Liver (tissue), 9 donors: ENCODE results near the gene BPHL. TPM values are rescaled to one million over a fixed set of nuclear protein-coding genes. Genes with fewer than 3 reads are reported as not detected.

Experiments
- DNase-seq: peaks from one replicate; pipeline ENCODE4 v3.0.0-alpha.2; 2017; ENCODE audit warnings: low spot score
- H3K27ac ChIP-seq, 2 donors: one replicate each; pipeline ENCODE4 v1.7.0; 2013; ENCODE audit warnings: inconsistent platforms in 2 of 2, low read length in 2 of 2, control low read depth in 1 of 2, low read depth in 1 of 2, mild to moderate bottlenecking in 1 of 2
- H3K27me3 ChIP-seq, 4 donors: one replicate each; pipeline versions ENCODE4 v1.6.1 to v1.7.0; 2013; ENCODE audit warnings: low read length in 3 of 4, inconsistent platforms in 1 of 4, mild to moderate bottlenecking in 1 of 4, moderate library complexity in 1 of 4; ENCODE audit not compliant: control insufficient read depth in 4 of 4, insufficient read depth in 4 of 4
- H3K36me3 ChIP-seq, 4 donors: one replicate each; pipeline versions ENCODE4 v1.6.1 to v1.7.0; 2013; ENCODE audit warnings: low read length in 3 of 4, mild to moderate bottlenecking in 3 of 4, low read depth in 1 of 4, moderate library complexity in 1 of 4; ENCODE audit not compliant: control insufficient read depth in 4 of 4, insufficient read depth in 3 of 4
- H3K4me1 ChIP-seq, 4 donors: one replicate each; pipeline versions ENCODE4 v1.6.1 to v1.7.0; 2013; ENCODE audit warnings: low read length in 3 of 4, mild to moderate bottlenecking in 3 of 4, moderate library complexity in 1 of 4; ENCODE audit not compliant: control insufficient read depth in 4 of 4, insufficient read depth in 4 of 4
- H3K4me3 ChIP-seq, 3 donors: one replicate each; pipeline versions ENCODE4 v1.6.1 to v1.7.0; 2013; ENCODE audit warnings: low read length in 3 of 3, control low read depth in 1 of 3, low read depth in 1 of 3, mild to moderate bottlenecking in 1 of 3
- H3K9ac ChIP-seq, 2 donors: one replicate each; pipeline ENCODE4 v1.7.0; 2013; ENCODE audit warnings: low read length in 2 of 2, mild to moderate bottlenecking in 2 of 2, moderate library complexity in 2 of 2, control low read depth in 1 of 2, low read depth in 1 of 2
- H3K9me3 ChIP-seq, 4 donors: one replicate each; pipeline versions ENCODE4 v1.6.1 to v1.7.0; 2013; ENCODE audit warnings: low read length in 3 of 4; ENCODE audit not compliant: control insufficient read depth in 4 of 4
- ATF3 ChIP-seq: IDR thresholded peaks from 2 replicates; pipeline ENCODE4 v1.6.1; 2016; ENCODE audit warnings: antibody characterized with exemption
- CTCF ChIP-seq: fragments of 150-350 bp; IDR thresholded peaks from 2 replicates; pipeline ENCODE4 v1.5.1; 2017; ENCODE audit warnings: improper control_type of control experiment, low read depth, low read length; ENCODE audit not compliant: missing input control
- EGR1 ChIP-seq, 2 donors: IDR thresholded peaks; 2 replicates each; pipeline ENCODE4 v1.6.1; 2016 to 2018; ENCODE audit warnings: antibody characterized with exemption in 2 of 2, low read depth in 2 of 2
- FOXA1 ChIP-seq: IDR thresholded peaks from 2 replicates; pipeline ENCODE4 v1.6.1; 2016; ENCODE audit warnings: antibody characterized with exemption
- FOXA2 ChIP-seq: IDR thresholded peaks from 2 replicates; pipeline ENCODE4 v1.6.1; 2016; ENCODE audit warnings: antibody characterized with exemption
- GABPA ChIP-seq, 2 donors: IDR thresholded peaks in 1 of 2; conservative IDR thresholded peaks in 1 of 2; 2 replicates each; pipeline ENCODE4 v1.6.1; 2016; ENCODE audit warnings: antibody characterized with exemption in 2 of 2, mild to moderate bottlenecking in 1 of 2, moderate library complexity in 1 of 2
- HNF4A ChIP-seq, 2 donors: conservative IDR thresholded peaks; 2 replicates each; pipeline ENCODE4 v1.6.1; 2016; ENCODE audit warnings: antibody characterized with exemption in 2 of 2, mild to moderate bottlenecking in 2 of 2
- HNF4G ChIP-seq: IDR thresholded peaks from 2 replicates; pipeline ENCODE4 v1.6.1; 2016; ENCODE audit warnings: antibody characterized with exemption
- JUND ChIP-seq, 2 donors: IDR thresholded peaks; 2 replicates each; pipeline ENCODE4 v1.6.1; 2016; ENCODE audit warnings: antibody characterized with exemption in 2 of 2
- MAX ChIP-seq: IDR thresholded peaks from 2 replicates; pipeline ENCODE4 v1.6.1; 2016; ENCODE audit warnings: antibody characterized with exemption
- NR2F2 ChIP-seq: IDR thresholded peaks from 2 replicates; pipeline ENCODE4 v1.6.1; 2016; ENCODE audit warnings: antibody characterized with exemption
- RAD21 ChIP-seq, 2 donors: IDR thresholded peaks; 2 replicates each; pipeline ENCODE4 v1.6.1; 2016; ENCODE audit warnings: antibody characterized with exemption in 2 of 2, mild to moderate bottlenecking in 2 of 2
- REST ChIP-seq: IDR thresholded peaks from 2 replicates; pipeline ENCODE4 v1.6.1; 2016; ENCODE audit warnings: antibody characterized with exemption, mild to moderate bottlenecking
- RXRA ChIP-seq, 2 donors: IDR thresholded peaks; 2 replicates each; pipeline ENCODE4 v1.6.1; 2017 to 2018; ENCODE audit warnings: antibody characterized with exemption in 2 of 2, mild to moderate bottlenecking in 1 of 2
- SP1 ChIP-seq: IDR thresholded peaks from 2 replicates; pipeline ENCODE4 v1.6.1; 2018; ENCODE audit warnings: antibody characterized with exemption, mild to moderate bottlenecking
- TAF1 ChIP-seq: conservative IDR thresholded peaks from 2 replicates; pipeline ENCODE4 v1.6.1; 2016; ENCODE audit warnings: antibody characterized with exemption, mild to moderate bottlenecking
- YY1 ChIP-seq: IDR thresholded peaks from 2 replicates; pipeline ENCODE4 v1.6.1; 2016; ENCODE audit warnings: antibody characterized with exemption, mild to moderate bottlenecking
- ZBTB33 ChIP-seq: IDR thresholded peaks from 2 replicates; pipeline ENCODE4 v1.6.1; 2016; ENCODE audit warnings: antibody characterized with exemption
- WGBS: extraction: QIAGEN DNeasy Blood & Tissue Kit; methylation state at CpG from one replicate; pipeline ENCODE4 v1.1.7; 2013; 5-methylcytosine and 5-hydroxymethylcytosine counted together
- polyA plus RNA-seq, 2 donors: library from polyadenylated mRNA; stranded (reverse) in 1 of 2; unstranded in 1 of 2; fragments of 200-250 nt in 1 of 2; fragments of >200 nt in 1 of 2; fragmentation: Nextera tagmentation in 1 of 2; extraction: Ambion mirVana in 1 of 2; gene quantifications; one replicate each; pipeline versions ENCODE4 v1.2.1 to v1.2.3, GENCODE V29; 2013 to 2015
- total RNA-seq, 2 donors: library from RNA; depleted of rRNA; stranded (reverse); fragments of >200 nt; gene quantifications; one replicate each; pipeline ENCODE4 v1.2.3, GENCODE V29; 2014
- donor health status: healthy.
- donor health status: healthy.
- donor health status: healthy.
- donor health status: healthy.
- donor health status: healthy.

BPHL gene
- total and polyA plus RNA-seq, 4 donors: 16.0 to 90.8 (median 31.5) TPM

- Histone ChIP-seq H3K4me3 (no peak overlapping the region), H3K4me1 (peaks cover 2 to 35% (median 25%) of the 10 kb centered on the region in 4 donors), H3K9me3 (no peaks in the 10 kb centered on the region), H3K27ac (no peak overlapping the region), H3K9ac (no peak overlapping the region), H3K36me3 (peaks cover 10 to 21% (median 15%) of the 10 kb centered on the region in 4 donors), H3K27me3 (no peaks in the 10 kb centered on the region)
- TF ChIP-seq CTCF (no peak), REST (no peak), RAD21 (IDR thresholded peaks at IDR 0.05) (no peak), HNF4G (no peak), SP1 (no peak), EGR1 (IDR thresholded peaks at IDR 0.05; ENCODE audit: low read depth in 2 of 2) (no peak), JUND (IDR thresholded peaks at IDR 0.05) (no peak), RXRA (IDR thresholded peaks at IDR 0.05) (no peak), ATF3 (no peak), FOXA1 (no peak), YY1 (no peak), FOXA2 (no peak), MAX (no peak), TAF1 (no peak), ZBTB33 (no peak), HNF4A (conservative IDR thresholded peaks at IDR 0.05) (no peak), GABPA (IDR thresholded peaks at IDR 0.05 in 1 of 2, conservative IDR thresholded peaks at IDR 0.05 in 1 of 2) (no peak), NR2F2 (no peak)
- no peak for DNase-seq
- WGBS: 28% methylated on average over 2 of the region's 2 CpGs
Measured at GRCh38 chr6:3125815-3126214, 7.3 kb downstream of the BPHL start.
